ENCODE results near the gene ZNF366. TPM values are rescaled to one million over a fixed set of nuclear protein-coding genes. Genes with fewer than 3 reads are reported as not detected.

Gene ZNF366
- polyA plus RNA-seq, 4 donors = 1.5 to 2.4 (median 2.1) TPM; not detected in 1

GRCh38 chr5:72480841-72481240, 26.4 kb downstream of the ZNF366 start:
- H3K36me3 ChIP-seq (ENCODE audit: control insufficient read depth in 3 of 3, insufficient read depth in 2 of 3, low read depth in 1 of 3, low read length in 3 of 3) = no peaks in the 10 kb centered on the region
- no peaks in the 10 kb centered on the region for H3K4me1 ChIP-seq (ENCODE audit: control insufficient read depth in 3 of 3, insufficient read depth in 2 of 3, low read depth in 1 of 3, low read length in 2 of 3)
- H3K27ac ChIP-seq (ENCODE audit: low read depth in 1 of 3, low read length in 2 of 3) = no peak overlapping the region
- FAIRE-seq (no peak), DNase-seq (peak; percentile 19 to 25)
- no peak overlapping the region for H3K4me3 ChIP-seq (ENCODE audit: low read depth in 1 of 3, low read length in 3 of 3)
- no peaks in the 10 kb centered on the region for H3K9me3 ChIP-seq (ENCODE audit: control insufficient read depth in 2 of 2, insufficient read depth in 1 of 2, low read depth in 1 of 2, low read length in 1 of 2)
- H3K27me3 ChIP-seq (ENCODE audit: control insufficient read depth in 3 of 3, insufficient read depth in 3 of 3, low read length in 3 of 3) = no peaks in the 10 kb centered on the region
- WGBS, 3 donors = 30 to 68% (median 43%) methylated on average over 9 of the region's 9 CpGs

- no peak for FAIRE-seq
- Histone ChIP-seq H3K27ac (ENCODE audit: low read depth in 1 of 3, low read length in 2 of 3) (no peak overlapping the region), H3K4me1 (ENCODE audit: control insufficient read depth in 3 of 3, insufficient read depth in 2 of 3, low read depth in 1 of 3, low read length in 2 of 3) (no peaks in the 10 kb centered on the region), H3K9me3 (ENCODE audit: control insufficient read depth in 2 of 2, insufficient read depth in 1 of 2, low read depth in 1 of 2, low read length in 1 of 2) (no peaks in the 10 kb centered on the region), H3K36me3 (ENCODE audit: control insufficient read depth in 3 of 3, insufficient read depth in 2 of 3, low read depth in 1 of 3, low read length in 3 of 3) (no peaks in the 10 kb centered on the region), H3K27me3 (ENCODE audit: control insufficient read depth in 3 of 3, insufficient read depth in 3 of 3, low read length in 3 of 3) (no peaks in the 10 kb centered on the region), H3K4me3 (ENCODE audit: low read depth in 1 of 3, low read length in 3 of 3) (no peak overlapping the region)
- WGBS, 3 donors = 64 to 91% (median 79%) methylated on average over 1 of the region's 1 CpG
- DNase-seq = no peak
Measured at GRCh38 chr5:72479921-72480320, 27.3 kb downstream of the ZNF366 start.

GRCh38 chr5:72478684-72479083, 28.5 kb downstream of the ZNF366 start:
- DNase-seq (no peak), FAIRE-seq (no peak)
- Histone ChIP-seq H3K4me3 (ENCODE audit: low read depth in 1 of 3, low read length in 3 of 3) (no peak overlapping the region), H3K27ac (ENCODE audit: low read depth in 1 of 3, low read length in 2 of 3) (no peak overlapping the region), H3K27me3 (ENCODE audit: control insufficient read depth in 3 of 3, insufficient read depth in 3 of 3, low read length in 3 of 3) (no peaks in the 10 kb centered on the region), H3K4me1 (ENCODE audit: control insufficient read depth in 3 of 3, insufficient read depth in 2 of 3, low read depth in 1 of 3, low read length in 2 of 3) (no peaks in the 10 kb centered on the region), H3K36me3 (ENCODE audit: control insufficient read depth in 3 of 3, insufficient read depth in 2 of 3, low read depth in 1 of 3, low read length in 3 of 3) (no peaks in the 10 kb centered on the region), H3K9me3 (ENCODE audit: control insufficient read depth in 2 of 2, insufficient read depth in 1 of 2, low read depth in 1 of 2, low read length in 1 of 2) (no peaks in the 10 kb centered on the region)
- WGBS, 3 donors = 47 to 60% (median 60%) methylated on average over 1 of the region's 1 CpG

- Histone ChIP-seq H3K4me3 (ENCODE audit: low read depth in 1 of 3, low read length in 3 of 3) (no peak overlapping the region), H3K36me3 (ENCODE audit: control insufficient read depth in 3 of 3, insufficient read depth in 2 of 3, low read depth in 1 of 3, low read length in 3 of 3) (no peaks in the 10 kb centered on the region), H3K9me3 (ENCODE audit: control insufficient read depth in 2 of 2, insufficient read depth in 1 of 2, low read depth in 1 of 2, low read length in 1 of 2) (no peaks in the 10 kb centered on the region), H3K27ac (ENCODE audit: low read depth in 1 of 3, low read length in 2 of 3) (no peak overlapping the region), H3K27me3 (ENCODE audit: control insufficient read depth in 3 of 3, insufficient read depth in 3 of 3, low read length in 3 of 3) (no peaks in the 10 kb centered on the region), H3K4me1 (ENCODE audit: control insufficient read depth in 3 of 3, insufficient read depth in 2 of 3, low read depth in 1 of 3, low read length in 2 of 3) (no peaks in the 10 kb centered on the region)
- FAIRE-seq (no peak), DNase-seq (no peak)
Measured at GRCh38 chr5:72478276-72478675, 28.9 kb downstream of the ZNF366 start.

DNA sequence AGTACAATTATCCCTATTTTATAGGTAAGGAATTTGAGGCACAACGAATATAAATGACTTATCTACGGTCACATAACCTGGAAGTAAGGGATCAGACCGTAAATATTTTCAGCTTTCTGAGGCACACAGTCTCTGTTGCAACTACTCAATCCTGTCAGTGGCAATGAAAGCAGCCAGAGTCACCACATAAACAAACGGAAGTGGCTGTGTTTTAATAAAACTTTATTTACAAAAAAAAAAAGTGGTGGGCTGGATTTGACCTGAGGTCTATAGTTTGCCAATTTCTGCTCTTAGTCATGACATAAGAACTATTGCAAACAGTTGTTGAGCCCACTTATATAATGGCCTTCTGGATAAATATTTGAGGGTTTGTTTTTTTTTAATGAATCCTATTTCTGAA, 29.6 kb downstream of the ZNF366 start:
- no peak overlapping the region for H3K4me3 ChIP-seq (ENCODE audit: low read depth in 1 of 3, low read length in 3 of 3)
- no peaks in the 10 kb centered on the region for H3K27me3 ChIP-seq (ENCODE audit: control insufficient read depth in 3 of 3, insufficient read depth in 3 of 3, low read length in 3 of 3)
- no peak for DNase-seq
- 75 to 81% (median 76%) methylated on average over 4 of the region's 4 CpGs for WGBS, 3 donors
- H3K36me3 ChIP-seq (ENCODE audit: control insufficient read depth in 3 of 3, insufficient read depth in 2 of 3, low read depth in 1 of 3, low read length in 3 of 3) = no peaks in the 10 kb centered on the region
- H3K27ac ChIP-seq (ENCODE audit: low read depth in 1 of 3, low read length in 2 of 3) = no peak overlapping the region
- no peak for FAIRE-seq
- no peaks in the 10 kb centered on the region for H3K4me1 ChIP-seq (ENCODE audit: control insufficient read depth in 3 of 3, insufficient read depth in 2 of 3, low read depth in 1 of 3, low read length in 2 of 3)
- no peaks in the 10 kb centered on the region for H3K9me3 ChIP-seq (ENCODE audit: control insufficient read depth in 2 of 2, insufficient read depth in 1 of 2, low read depth in 1 of 2, low read length in 1 of 2)

GRCh38 chr5:72477176-72477575, 30.0 kb downstream of the ZNF366 start:
- Histone ChIP-seq H3K4me3 (ENCODE audit: low read depth in 1 of 3, low read length in 3 of 3) (no peak overlapping the region), H3K27me3 (ENCODE audit: control insufficient read depth in 3 of 3, insufficient read depth in 3 of 3, low read length in 3 of 3) (no peaks in the 10 kb centered on the region), H3K36me3 (ENCODE audit: control insufficient read depth in 3 of 3, insufficient read depth in 2 of 3, low read depth in 1 of 3, low read length in 3 of 3) (no peaks in the 10 kb centered on the region), H3K27ac (ENCODE audit: low read depth in 1 of 3, low read length in 2 of 3) (no peak overlapping the region), H3K4me1 (ENCODE audit: control insufficient read depth in 3 of 3, insufficient read depth in 2 of 3, low read depth in 1 of 3, low read length in 2 of 3) (no peaks in the 10 kb centered on the region), H3K9me3 (ENCODE audit: control insufficient read depth in 2 of 2, insufficient read depth in 1 of 2, low read depth in 1 of 2, low read length in 1 of 2) (no peaks in the 10 kb centered on the region)
- WGBS, 3 donors = 63 to 81% (median 79%) methylated on average over 1 of the region's 1 CpG
- FAIRE-seq (no peak), DNase-seq (no peak)

DNA sequence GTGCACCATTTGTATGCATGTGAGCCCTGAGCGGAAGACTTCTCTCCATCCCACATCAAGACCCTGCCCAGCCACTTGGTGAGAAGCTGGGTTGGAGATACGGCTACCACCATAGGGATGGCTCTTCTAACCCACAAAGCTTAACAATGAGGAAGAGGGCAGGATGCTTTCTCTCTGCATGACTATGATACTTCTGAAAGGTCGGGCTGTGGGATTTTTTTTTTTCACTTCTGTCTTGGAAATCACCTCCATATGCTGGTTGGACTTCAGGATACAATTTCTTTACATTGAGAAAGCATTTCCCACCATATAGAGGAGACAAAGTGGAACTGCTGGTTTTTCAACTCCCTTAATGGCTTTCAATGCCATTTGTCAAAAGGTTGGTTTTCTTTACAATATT, 30.5 kb downstream of the ZNF366 start:
- H3K4me1 ChIP-seq (ENCODE audit: control insufficient read depth in 3 of 3, insufficient read depth in 2 of 3, low read depth in 1 of 3, low read length in 2 of 3) = no peaks in the 10 kb centered on the region
- FAIRE-seq = no peak
- WGBS, 3 donors = 77 to 82% (median 81%) methylated on average over 3 of the region's 3 CpGs
- DNase-seq = no peak
- no peaks in the 10 kb centered on the region for H3K36me3 ChIP-seq (ENCODE audit: control insufficient read depth in 3 of 3, insufficient read depth in 2 of 3, low read depth in 1 of 3, low read length in 3 of 3)
- no peaks in the 10 kb centered on the region for H3K27me3 ChIP-seq (ENCODE audit: control insufficient read depth in 3 of 3, insufficient read depth in 3 of 3, low read length in 3 of 3)
- H3K9me3 ChIP-seq (ENCODE audit: control insufficient read depth in 2 of 2, insufficient read depth in 1 of 2, low read depth in 1 of 2, low read length in 1 of 2) = no peaks in the 10 kb centered on the region
- no peak overlapping the region for H3K27ac ChIP-seq (ENCODE audit: low read depth in 1 of 3, low read length in 2 of 3)
- H3K4me3 ChIP-seq (ENCODE audit: low read depth in 1 of 3, low read length in 3 of 3) = no peak overlapping the region

DNA sequence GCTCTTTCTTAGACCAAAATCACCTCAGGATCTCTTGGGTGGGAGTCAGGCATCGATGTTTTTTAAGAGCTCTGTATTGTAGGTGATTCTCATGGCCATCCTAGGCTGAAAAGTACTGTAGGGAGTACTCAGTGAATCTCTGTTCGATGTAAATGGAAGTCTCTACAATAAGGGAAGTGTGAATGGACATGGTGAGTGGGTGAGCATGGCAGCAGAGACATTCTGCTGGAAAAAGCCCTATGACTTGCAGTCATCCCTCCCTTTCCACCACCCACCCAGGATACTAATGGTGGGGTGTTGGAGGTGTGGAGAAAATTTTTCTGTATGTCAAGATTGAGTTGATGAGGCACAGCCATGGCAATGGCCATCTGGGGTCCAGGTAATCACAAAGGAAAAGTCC, 30.9 kb downstream of the ZNF366 start:
- 57 to 79% (median 69%) methylated on average over 2 of the region's 2 CpGs for WGBS, 3 donors
- H3K4me3 ChIP-seq (ENCODE audit: low read depth in 1 of 3, low read length in 3 of 3) = no peak overlapping the region
- no peaks in the 10 kb centered on the region for H3K9me3 ChIP-seq (ENCODE audit: control insufficient read depth in 2 of 2, insufficient read depth in 1 of 2, low read depth in 1 of 2, low read length in 1 of 2)
- H3K4me1 ChIP-seq (ENCODE audit: control insufficient read depth in 3 of 3, insufficient read depth in 2 of 3, low read depth in 1 of 3, low read length in 2 of 3) = no peaks in the 10 kb centered on the region
- FAIRE-seq = no peak
- no peaks in the 10 kb centered on the region for H3K36me3 ChIP-seq (ENCODE audit: control insufficient read depth in 3 of 3, insufficient read depth in 2 of 3, low read depth in 1 of 3, low read length in 3 of 3)
- H3K27me3 ChIP-seq (ENCODE audit: control insufficient read depth in 3 of 3, insufficient read depth in 3 of 3, low read length in 3 of 3) = no peaks in the 10 kb centered on the region
- no peak for DNase-seq
- no peak overlapping the region for H3K27ac ChIP-seq (ENCODE audit: low read depth in 1 of 3, low read length in 2 of 3)

DNA sequence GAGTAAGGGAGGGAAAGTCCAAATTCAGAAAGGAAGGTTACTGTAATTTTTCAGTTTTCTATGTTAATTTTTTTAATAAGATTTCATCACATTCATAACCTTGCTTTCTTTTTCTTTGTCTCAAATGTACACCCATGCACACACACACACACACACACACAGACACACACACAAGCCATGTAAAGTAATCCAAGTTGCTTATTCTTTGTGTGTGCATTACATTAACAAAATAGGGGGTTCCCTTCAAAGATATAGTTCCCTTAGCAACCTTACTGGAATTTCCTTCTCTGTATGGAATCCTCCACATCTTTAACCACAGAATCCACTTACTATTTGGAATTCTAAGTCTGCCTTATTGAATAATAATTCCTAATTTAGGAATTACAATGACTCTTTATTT, 32.7 kb downstream of the ZNF366 start:
- H3K4me1 ChIP-seq (ENCODE audit: control insufficient read depth in 3 of 3, insufficient read depth in 2 of 3, low read depth in 1 of 3, low read length in 2 of 3) = no peaks in the 10 kb centered on the region
- no peaks in the 10 kb centered on the region for H3K36me3 ChIP-seq (ENCODE audit: control insufficient read depth in 3 of 3, insufficient read depth in 2 of 3, low read depth in 1 of 3, low read length in 3 of 3)
- DNase-seq (no peak), FAIRE-seq (no peak)
- no peak overlapping the region for H3K4me3 ChIP-seq (ENCODE audit: low read depth in 1 of 3, low read length in 3 of 3)
- no peaks in the 10 kb centered on the region for H3K9me3 ChIP-seq (ENCODE audit: control insufficient read depth in 2 of 2, insufficient read depth in 1 of 2, low read depth in 1 of 2, low read length in 1 of 2)
- H3K27me3 ChIP-seq (ENCODE audit: control insufficient read depth in 3 of 3, insufficient read depth in 3 of 3, low read length in 3 of 3) = peaks cover 0 to 2% (median 0%) of the 10 kb centered on the region in 3 donors
- no peak overlapping the region for H3K27ac ChIP-seq (ENCODE audit: low read depth in 1 of 3, low read length in 2 of 3)
